Gastroesophageal sphincter (tissue), 4 donors: Measurements from ENCODE around the gene ARNT2. TPM values are rescaled to one million over a fixed set of nuclear protein-coding genes. Genes with fewer than 3 reads are reported as not detected.

ENCODE experiments used
- ATAC-seq: fragments of 150-250 bp; one replicate; pipeline ENCODE4 v1.9.1; 2016; ENCODE audit warnings: mild to moderate bottlenecking, moderate library complexity
- H3K27ac ChIP-seq, 4 donors: fragments of 200-600 bp; sonication (generic) in 3 of 4; 1 replicate in 3 of 4; 2 replicates in 1 of 4; pipeline ENCODE4 v1.5.1; 2016 to 2019
- H3K27me3 ChIP-seq: fragments of 200-600 bp; sonication (generic); one replicate; pipeline ENCODE4 v1.5.1; 2019
- H3K36me3 ChIP-seq, 2 donors: fragments of 200-600 bp; sonication (generic); one replicate each; pipeline ENCODE4 v1.5.1; 2019; ENCODE audit warnings: control low read depth in 1 of 2
- H3K4me1 ChIP-seq, 3 donors: fragments of 200-600 bp; sonication (generic); 1 replicate in 2 of 3; 2 replicates in 1 of 3; pipeline ENCODE4 v1.5.1; 2016 to 2019; ENCODE audit warnings: control low read depth in 2 of 3
- H3K4me3 ChIP-seq, 2 donors: fragments of 200-600 bp; sonication (generic); one replicate each; pipeline ENCODE4 v1.5.1; 2019; ENCODE audit warnings: mild to moderate bottlenecking in 1 of 2, moderate library complexity in 1 of 2
- H3K9me3 ChIP-seq, 3 donors: fragments of 200-600 bp; sonication (generic); one replicate each; pipeline ENCODE4 v1.5.1; 2017 to 2019; ENCODE audit warnings: control low read depth in 2 of 3
- CTCF ChIP-seq, 4 experiments: fragments of 200-600 bp in 2 of 4; fragments of 450-650 bp in 2 of 4; sonication (generic) in 1 of 4; IDR thresholded peaks; one replicate each; pipeline ENCODE4 v1.5.1; 2017 to 2019; ENCODE audit warnings: antibody characterized with exemption in 4 of 4, mild to moderate bottlenecking in 2 of 4, moderate library complexity in 2 of 4
- EP300 ChIP-seq: sonication (generic); formaldehyde crosslinking; IDR thresholded peaks from one replicate; pipeline ENCODE4 v1.6.1; 2017; ENCODE audit warnings: antibody characterized with exemption, mild to moderate bottlenecking
- POLR2A ChIP-seq, 2 donors: fragments of 450-650 bp; IDR thresholded peaks; one replicate each; pipeline ENCODE4 v1.6.1; 2017; ENCODE audit warnings: antibody characterized with exemption in 2 of 2, mild to moderate bottlenecking in 2 of 2, moderate library complexity in 1 of 2
- POLR2AphosphoS5 ChIP-seq: sonication (generic); formaldehyde crosslinking; IDR thresholded peaks from one replicate; pipeline ENCODE4 v1.6.1; 2017; ENCODE audit warnings: antibody characterized with exemption
- whole genome bisulfite sequencing, 2 donors: methylation state at CpG; one replicate each; pipeline ENCODE4 v1.1.5; 2018; ENCODE audit warnings: low coverage in 1 of 2; 5-methylcytosine and 5-hydroxymethylcytosine counted together
- total RNA-seq, 4 donors: library from RNA; depleted of rRNA; stranded (reverse); fragments of >200 nt; gene quantifications; one replicate each; pipeline ENCODE4 v1.1.0, GENCODE V29; 2016

Gene ARNT2
- total RNA-seq, 4 donors from 2014 or later, result 6.7 to 11.6 (median 9.4) TPM

GRCh38 chr15:80375968-80376891 lies 28.0 kb upstream of the ARNT2 start:
- no peak for TF ChIP-seq POLR2AphosphoS5
- TF ChIP-seq POLR2A (IDR thresholded peaks at IDR 0.05), result no peak
- no peak for TF ChIP-seq EP300
- no peak for TF ChIP-seq CTCF (IDR thresholded peaks at IDR 0.05)
- H3K4me1 ChIP-seq, result no peaks in the 10 kb centered on the region
- no peak overlapping the region for H3K4me3 ChIP-seq
- H3K9me3 ChIP-seq, result no peaks in the 10 kb centered on the region
- no peak overlapping the region for H3K27ac ChIP-seq
- no peaks in the 10 kb centered on the region for H3K36me3 ChIP-seq
- WGBS, 2 donors, result 80% methylated on average over 4 of the region's 4 CpGs; no CpG with 5 or more reads in 1 of the 2 donors
- no peak for ATAC-seq
- H3K27me3 ChIP-seq, result no peaks in the 10 kb centered on the region

GRCh38 chr15:80379693-80380092 lies 24.5 kb upstream of the ARNT2 start:
- no peak for ATAC-seq
- H3K9me3 ChIP-seq, result no peaks in the 10 kb centered on the region
- H3K36me3 ChIP-seq, result no peaks in the 10 kb centered on the region
- WGBS, 2 donors, result 76 to 79% methylated on average over 4 of the region's 4 CpGs
- H3K4me1 ChIP-seq, result no peaks in the 10 kb centered on the region
- H3K4me3 ChIP-seq, result no peak overlapping the region
- TF ChIP-seq EP300 (no peak), POLR2A (IDR thresholded peaks at IDR 0.05) (no peak), POLR2AphosphoS5 (no peak), CTCF (IDR thresholded peaks at IDR 0.05) (no peak)
- H3K27ac ChIP-seq, result no peak overlapping the region
- no peaks in the 10 kb centered on the region for H3K27me3 ChIP-seq

GRCh38 chr15:80380154-80380553 lies 24.0 kb upstream of the ARNT2 start:
- no peak for ATAC-seq
- no peak overlapping the region for H3K4me3 ChIP-seq
- TF ChIP-seq POLR2AphosphoS5 (no peak), POLR2A (IDR thresholded peaks at IDR 0.05) (no peak), CTCF (IDR thresholded peaks at IDR 0.05) (no peak), EP300 (no peak)
- no peaks in the 10 kb centered on the region for H3K4me1 ChIP-seq
- no peaks in the 10 kb centered on the region for H3K9me3 ChIP-seq
- 93 to 100% methylated on average over 2 of the region's 3 CpGs for WGBS, 2 donors
- no peaks in the 10 kb centered on the region for H3K36me3 ChIP-seq
- no peak overlapping the region for H3K27ac ChIP-seq
- no peaks in the 10 kb centered on the region for H3K27me3 ChIP-seq

GRCh38 chr15:80382285-80382684 lies 21.9 kb upstream of the ARNT2 start:
- Histone ChIP-seq H3K27me3 (no peaks in the 10 kb centered on the region), H3K4me1 (no peaks in the 10 kb centered on the region), H3K9me3 (no peaks in the 10 kb centered on the region), H3K4me3 (no peak overlapping the region), H3K36me3 (no peaks in the 10 kb centered on the region), H3K27ac (no peak overlapping the region)
- 94 to 100% methylated on average over 1 to 3 of the region's 3 CpGs for WGBS, 2 donors
- ATAC-seq, result no peak
- no peak for TF ChIP-seq CTCF (IDR thresholded peaks at IDR 0.05)
- no peak for TF ChIP-seq POLR2A (IDR thresholded peaks at IDR 0.05)
- TF ChIP-seq POLR2AphosphoS5, result no peak
- TF ChIP-seq EP300, result no peak

- Histone ChIP-seq H3K4me1 (no peaks in the 10 kb centered on the region), H3K27ac (no peak overlapping the region), H3K9me3 (no peaks in the 10 kb centered on the region), H3K27me3 (no peaks in the 10 kb centered on the region), H3K36me3 (no peaks in the 10 kb centered on the region), H3K4me3 (no peak overlapping the region)
- ATAC-seq, result no peak
- WGBS, 2 donors, result 33 to 56% methylated on average over 2 to 3 of the region's 3 CpGs
- no peak for TF ChIP-seq EP300
- no peak for TF ChIP-seq POLR2A (IDR thresholded peaks at IDR 0.05)
- TF ChIP-seq POLR2AphosphoS5, result no peak
- no peak for TF ChIP-seq CTCF (IDR thresholded peaks at IDR 0.05)
Measured at GRCh38 chr15:80384432-80384831, 19.8 kb upstream of the ARNT2 start.
